Neural cell (in vitro differentiated cells): ENCODE results near the gene MINDY4. TPM values are rescaled to one million over a fixed set of nuclear protein-coding genes. Genes with fewer than 3 reads are reported as not detected.

Experiments
- H2AFZ ChIP-seq: fragments of 200-600, 300-800 bp; sonication (generic), shearing (Covaris generic); 2 replicates; pipeline ENCODE4 v1.6.0; 2014; ENCODE audit warnings: low read depth, mild to moderate bottlenecking, antibody characterized with exemption, low read length, moderate library complexity
- H3F3A ChIP-seq: fragments of 200-600 bp; shearing (Covaris generic); 2 replicates; pipeline ENCODE4 v1.6.1; 2016; ENCODE audit warnings: mild to moderate bottlenecking, moderate library complexity, mixed read lengths, antibody characterized with exemption, low read length; ENCODE audit not compliant: insufficient read depth, poor library complexity, severe bottlenecking
- H3K27ac ChIP-seq: fragments of 200-600, 300-800 bp; sonication (generic), shearing (Covaris generic); 2 replicates; pipeline ENCODE4 v1.5.1; 2014; ENCODE audit warnings: mild to moderate bottlenecking, low read length, moderate library complexity
- H3K27me3 ChIP-seq: fragments of 300-800, 200-600 bp; sonication (generic), shearing (Covaris generic); 2 replicates; pipeline ENCODE4 v1.6.0; 2014; ENCODE audit warnings: mild to moderate bottlenecking, low read depth, low read length, moderate library complexity; ENCODE audit not compliant: insufficient read depth
- H3K36me3 ChIP-seq: fragments of 300-800, 200-600 bp; sonication (generic), shearing (Covaris generic); 2 replicates; pipeline ENCODE4 v1.5.1; 2014; ENCODE audit warnings: mild to moderate bottlenecking, antibody characterized with exemption, low read length, moderate library complexity; ENCODE audit not compliant: insufficient read depth
- H3K4me2 ChIP-seq: fragments of 300-800, 200-600 bp; sonication (generic), shearing (Covaris generic); 2 replicates; pipeline ENCODE4 v1.6.0; 2014; ENCODE audit warnings: mild to moderate bottlenecking, low read length
- H3K4me3 ChIP-seq: fragments of 300-800, 200-600 bp; sonication (generic), shearing (Covaris generic); 2 replicates; pipeline ENCODE4 v1.5.1; 2014; ENCODE audit warnings: mild to moderate bottlenecking, low read length, moderate library complexity
- H3K79me2 ChIP-seq: fragments of 200-600 bp; shearing (Covaris generic); replicated peaks from 2 replicates; pipeline ENCODE4 v1.6.0; 2014; ENCODE audit warnings: mild to moderate bottlenecking, low read length, moderate library complexity; ENCODE audit not compliant: insufficient read depth
- H3K9ac ChIP-seq: fragments of 300-800, 200-600 bp; sonication (generic), shearing (Covaris generic); 2 replicates; pipeline ENCODE4 v1.6.1; 2016; ENCODE audit warnings: mild to moderate bottlenecking, low read length, mixed read lengths
- H3K9me2 ChIP-seq: fragments of 200-600 bp; shearing (Covaris generic); 2 replicates; pipeline ENCODE4 v1.6.1; 2016; ENCODE audit warnings: mild to moderate bottlenecking, low read length, mixed read lengths; ENCODE audit not compliant: insufficient read depth
- H3K9me3 ChIP-seq: fragments of 200-600, 300-800 bp; sonication (generic), shearing (Covaris generic); 2 replicates; pipeline ENCODE4 v1.6.1; 2016; ENCODE audit warnings: mild to moderate bottlenecking, mixed run types, low read length, moderate library complexity, mixed read lengths
- H4K20me1 ChIP-seq: fragments of 200-600 bp; shearing (Covaris generic); 2 replicates; pipeline ENCODE4 v1.6.1; 2016; ENCODE audit warnings: mild to moderate bottlenecking, mixed run types; ENCODE audit not compliant: insufficient read depth
- EP300 ChIP-seq: fragments of 450-650 bp; conservative IDR thresholded peaks from 2 replicates; pipeline ENCODE4 v1.6.1; 2014; ENCODE audit warnings: antibody characterized with exemption, mild to moderate bottlenecking, moderate library complexity; ENCODE audit not compliant: poor library complexity, severe bottlenecking
- EZH2 ChIP-seq: fragments of 200-600, 300-800 bp; shearing (Covaris generic), sonication (generic); IDR thresholded peaks from 2 replicates; pipeline ENCODE4 v1.6.1; 2014; ENCODE audit warnings: antibody characterized with exemption, low read length, borderline replicate concordance, mild to moderate bottlenecking; ENCODE audit not compliant: insufficient read depth, poor library complexity, severe bottlenecking
- MXI1 ChIP-seq: fragments of 450-650 bp; conservative IDR thresholded peaks from 2 replicates; pipeline ENCODE4 v1.6.1; 2014; ENCODE audit warnings: antibody characterized with exemption, mild to moderate bottlenecking; ENCODE audit not compliant: poor library complexity, severe bottlenecking
- POLR2AphosphoS5 ChIP-seq: IDR thresholded peaks from 2 replicates; pipeline ENCODE4 v1.6.1; 2012
- RAD21 ChIP-seq: fragments of 450-650 bp; conservative IDR thresholded peaks from 2 replicates; pipeline ENCODE4 v1.6.1; 2014; ENCODE audit warnings: antibody characterized with exemption, mild to moderate bottlenecking, moderate library complexity
- SMC3 ChIP-seq: fragments of 450-650 bp; conservative IDR thresholded peaks from 2 replicates; pipeline ENCODE4 v1.6.1; 2014; ENCODE audit warnings: antibody characterized with exemption, mild to moderate bottlenecking, moderate library complexity; ENCODE audit not compliant: poor library complexity
- TAF1 ChIP-seq: IDR thresholded peaks from 2 replicates; pipeline ENCODE4 v1.6.1; 2012; ENCODE audit warnings: low read depth
- polyA plus RNA-seq: library from polyadenylated mRNA; depleted of rRNA; stranded (reverse); fragments of >200 nt; gene quantifications from 2 replicates; pipeline ENCODE4 v1.2.3, GENCODE V29; 2014
- TF ChIP-seq, protein P1 (sequence below): fragments of 450-650 bp; IDR thresholded peaks from 2 replicates; pipeline ENCODE4 v1.5.1; 2014; ENCODE audit warnings: antibody characterized with exemption, mild to moderate bottlenecking, moderate library complexity; ENCODE audit not compliant: poor library complexity, severe bottlenecking
- TF ChIP-seq, protein P2 (sequence below): IDR thresholded peaks from 2 replicates; pipeline ENCODE4 v1.6.1; 2012; ENCODE audit warnings: borderline replicate concordance

Gene MINDY4
- polyA plus RNA-seq, 1 donor from 2014 or later, result 1.0 TPM

DNA sequence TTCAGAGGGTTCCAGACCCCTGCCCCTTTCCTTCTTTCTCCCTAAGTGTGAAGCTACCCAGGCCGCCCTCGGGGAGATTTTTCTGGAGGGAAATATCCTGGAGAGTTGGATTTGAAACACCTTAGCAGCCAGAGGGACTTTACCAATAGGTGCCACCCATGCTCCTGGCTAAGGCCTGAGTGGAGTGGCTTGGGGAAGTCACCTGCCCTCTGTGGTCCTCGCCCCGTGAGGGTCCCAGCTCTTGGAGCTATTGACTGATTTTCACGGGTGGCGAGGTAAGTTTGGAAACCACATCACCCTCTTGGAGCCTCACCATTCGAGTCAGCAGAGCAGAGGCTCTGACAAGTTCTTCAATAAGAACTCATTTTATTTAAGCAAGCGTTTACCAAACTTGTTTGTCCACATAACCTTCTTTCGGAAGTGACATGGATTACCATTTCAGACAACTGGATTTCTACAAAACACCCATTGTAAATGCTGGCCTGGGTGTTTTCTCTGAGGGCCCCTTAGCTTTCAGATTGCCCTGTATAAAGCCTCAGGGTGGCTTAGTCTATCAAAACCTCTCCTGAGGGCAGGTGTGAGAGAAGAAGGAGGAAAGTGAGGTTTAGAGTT, 160.8 kb downstream of the MINDY4 start:
- Histone ChIP-seq H2AFZ (no peak overlapping the region), H3K4me2 (no peak overlapping the region)
- no peak for TF ChIP-seq EZH2
- no peak for TF ChIP-seq MXI1
- TF ChIP-seq EP300, result no peak

DNA sequence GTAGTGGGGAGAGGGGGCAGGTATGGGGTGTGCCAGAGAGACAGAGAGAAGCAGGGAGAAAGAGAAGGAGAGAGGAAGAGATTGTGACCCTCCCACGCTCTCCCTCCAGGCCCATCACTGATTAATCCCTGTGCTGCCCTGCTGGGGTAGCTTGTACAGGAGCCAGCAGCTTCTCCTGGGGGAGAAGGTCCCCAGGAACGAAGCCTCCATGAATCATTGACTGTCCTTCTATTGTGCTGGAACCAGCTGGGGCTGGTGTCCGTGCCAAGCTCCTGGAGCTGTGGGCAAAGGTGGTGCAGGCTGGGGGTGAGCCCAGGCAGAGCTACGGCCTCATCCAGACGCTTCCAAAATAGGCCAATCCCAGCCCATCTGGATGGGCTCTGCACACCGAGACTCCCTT, 161.3 kb downstream of the MINDY4 start:
- H3K9ac ChIP-seq, result no peak overlapping the region
- H3K9me2 ChIP-seq, result no peaks in the 10 kb centered on the region
- H3K27me3 ChIP-seq, result no peaks in the 10 kb centered on the region
- no peak overlapping the region for H3K4me3 ChIP-seq
- no peaks in the 10 kb centered on the region for H3K9me3 ChIP-seq
- no peaks in the 10 kb centered on the region for H4K20me1 ChIP-seq
- TF ChIP-seq EP300, result no peak
- TF ChIP-seq, protein P1, sequence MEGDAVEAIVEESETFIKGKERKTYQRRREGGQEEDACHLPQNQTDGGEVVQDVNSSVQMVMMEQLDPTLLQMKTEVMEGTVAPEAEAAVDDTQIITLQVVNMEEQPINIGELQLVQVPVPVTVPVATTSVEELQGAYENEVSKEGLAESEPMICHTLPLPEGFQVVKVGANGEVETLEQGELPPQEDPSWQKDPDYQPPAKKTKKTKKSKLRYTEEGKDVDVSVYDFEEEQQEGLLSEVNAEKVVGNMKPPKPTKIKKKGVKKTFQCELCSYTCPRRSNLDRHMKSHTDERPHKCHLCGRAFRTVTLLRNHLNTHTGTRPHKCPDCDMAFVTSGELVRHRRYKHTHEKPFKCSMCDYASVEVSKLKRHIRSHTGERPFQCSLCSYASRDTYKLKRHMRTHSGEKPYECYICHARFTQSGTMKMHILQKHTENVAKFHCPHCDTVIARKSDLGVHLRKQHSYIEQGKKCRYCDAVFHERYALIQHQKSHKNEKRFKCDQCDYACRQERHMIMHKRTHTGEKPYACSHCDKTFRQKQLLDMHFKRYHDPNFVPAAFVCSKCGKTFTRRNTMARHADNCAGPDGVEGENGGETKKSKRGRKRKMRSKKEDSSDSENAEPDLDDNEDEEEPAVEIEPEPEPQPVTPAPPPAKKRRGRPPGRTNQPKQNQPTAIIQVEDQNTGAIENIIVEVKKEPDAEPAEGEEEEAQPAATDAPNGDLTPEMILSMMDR, result no peak
- no peak for TF ChIP-seq POLR2AphosphoS5
- no peak for TF ChIP-seq TAF1
- no peak for TF ChIP-seq SMC3
- TF ChIP-seq EZH2, result no peak
- TF ChIP-seq RAD21, result no peak
- no peak for TF ChIP-seq MXI1
- TF ChIP-seq, protein P2, sequence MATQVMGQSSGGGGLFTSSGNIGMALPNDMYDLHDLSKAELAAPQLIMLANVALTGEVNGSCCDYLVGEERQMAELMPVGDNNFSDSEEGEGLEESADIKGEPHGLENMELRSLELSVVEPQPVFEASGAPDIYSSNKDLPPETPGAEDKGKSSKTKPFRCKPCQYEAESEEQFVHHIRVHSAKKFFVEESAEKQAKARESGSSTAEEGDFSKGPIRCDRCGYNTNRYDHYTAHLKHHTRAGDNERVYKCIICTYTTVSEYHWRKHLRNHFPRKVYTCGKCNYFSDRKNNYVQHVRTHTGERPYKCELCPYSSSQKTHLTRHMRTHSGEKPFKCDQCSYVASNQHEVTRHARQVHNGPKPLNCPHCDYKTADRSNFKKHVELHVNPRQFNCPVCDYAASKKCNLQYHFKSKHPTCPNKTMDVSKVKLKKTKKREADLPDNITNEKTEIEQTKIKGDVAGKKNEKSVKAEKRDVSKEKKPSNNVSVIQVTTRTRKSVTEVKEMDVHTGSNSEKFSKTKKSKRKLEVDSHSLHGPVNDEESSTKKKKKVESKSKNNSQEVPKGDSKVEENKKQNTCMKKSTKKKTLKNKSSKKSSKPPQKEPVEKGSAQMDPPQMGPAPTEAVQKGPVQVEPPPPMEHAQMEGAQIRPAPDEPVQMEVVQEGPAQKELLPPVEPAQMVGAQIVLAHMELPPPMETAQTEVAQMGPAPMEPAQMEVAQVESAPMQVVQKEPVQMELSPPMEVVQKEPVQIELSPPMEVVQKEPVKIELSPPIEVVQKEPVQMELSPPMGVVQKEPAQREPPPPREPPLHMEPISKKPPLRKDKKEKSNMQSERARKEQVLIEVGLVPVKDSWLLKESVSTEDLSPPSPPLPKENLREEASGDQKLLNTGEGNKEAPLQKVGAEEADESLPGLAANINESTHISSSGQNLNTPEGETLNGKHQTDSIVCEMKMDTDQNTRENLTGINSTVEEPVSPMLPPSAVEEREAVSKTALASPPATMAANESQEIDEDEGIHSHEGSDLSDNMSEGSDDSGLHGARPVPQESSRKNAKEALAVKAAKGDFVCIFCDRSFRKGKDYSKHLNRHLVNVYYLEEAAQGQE, result no peak
- H2AFZ ChIP-seq, result no peak overlapping the region
- H3F3A ChIP-seq, result no peaks in the 10 kb centered on the region
- no peak overlapping the region for H3K4me2 ChIP-seq
- H3K36me3 ChIP-seq, result no peaks in the 10 kb centered on the region
- H3K27ac ChIP-seq, result no peak overlapping the region
- H3K79me2 ChIP-seq, result no peaks in the 10 kb centered on the region

More for the DNA sequence above, 160.8 kb downstream of the MINDY4 start:
- H3K79me2 ChIP-seq, result no peaks in the 10 kb centered on the region
- H3K9me2 ChIP-seq, result no peaks in the 10 kb centered on the region
- H3K27ac ChIP-seq, result no peak overlapping the region
- H3K9ac ChIP-seq, result no peak overlapping the region
- no peak overlapping the region for H3K4me3 ChIP-seq
- no peaks in the 10 kb centered on the region for H4K20me1 ChIP-seq
- no peaks in the 10 kb centered on the region for H3F3A ChIP-seq
- peaks cover 3% of the 10 kb centered on the region for H3K9me3 ChIP-seq
- no peaks in the 10 kb centered on the region for H3K27me3 ChIP-seq
- H3K36me3 ChIP-seq, result no peaks in the 10 kb centered on the region
